Measurements from ENCODE around the gene PLP2. TPM values are rescaled to one million over a fixed set of nuclear protein-coding genes. Genes with fewer than 3 reads are reported as not detected.

Gene PLP2
- total and polyA plus RNA-seq, 2 of the 4 experiments (the other 2 are of a cell fraction) = 22.6 to 156 TPM

- no peak overlapping the region for H2AFZ ChIP-seq (replicated peaks; ENCODE audit: low read length, poor library complexity)
- no peaks in the 10 kb centered on the region for H4K20me1 ChIP-seq (ENCODE audit: insufficient read depth, low read length)
- peaks cover 25% of the 10 kb centered on the region for H3K36me3 ChIP-seq (ENCODE audit: control insufficient read depth, insufficient read depth, low read length)
- H3K23ac ChIP-seq (ENCODE audit: low read depth, low read length) = no peak overlapping the region
- no peaks in the 10 kb centered on the region for H3K4me1 ChIP-seq (ENCODE audit: control insufficient read depth, insufficient read depth, low read length)
- DNase-seq (no peak), ATAC-seq (ENCODE audit: low read depth) (no peak)
- H4K5ac ChIP-seq (ENCODE audit: low read depth, low read length) = no peak overlapping the region
- H3K9me3 ChIP-seq (ENCODE audit: control insufficient read depth, insufficient read depth, low read length) = no peaks in the 10 kb centered on the region; the same call in 1 of the 2 replicates
- no peak for TF ChIP-seq FOS (IDR thresholded peaks at IDR 0.05; ENCODE audit: low read depth, low read length)
- TF ChIP-seq MAZ (IDR thresholded peaks at IDR 0.05; ENCODE audit: borderline replicate concordance, low read depth, low read length) = no peak
- TF ChIP-seq USF2 (IDR thresholded peaks at IDR 0.05; ENCODE audit: low read depth, low read length) = no peak
- TF ChIP-seq POLR2A (IDR thresholded peaks at IDR 0.05; ENCODE audit: low read depth, low read length) = no peak
- no peak for TF ChIP-seq ELK1 (IDR thresholded peaks at IDR 0.05; ENCODE audit: borderline replicate concordance, low read depth, low read length)
- no peak for TF ChIP-seq RCOR1 (IDR thresholded peaks at IDR 0.05; ENCODE audit: insufficient replicate concordance, low read length)
- TF ChIP-seq CTCF (conservative IDR thresholded peaks at IDR 0.05; ENCODE audit: low read depth, low read length) = no peak
- TF ChIP-seq MXI1 (IDR thresholded peaks at IDR 0.05; ENCODE audit: borderline replicate concordance, low read depth, low read length) = no peak
- TF ChIP-seq MAFK (IDR thresholded peaks at IDR 0.05; ENCODE audit: low read depth, low read length) = no peak
- no peak for TF ChIP-seq RAD21 (IDR thresholded peaks at IDR 0.05; ENCODE audit: low read length)
- no peak for TF ChIP-seq CEBPB (IDR thresholded peaks at IDR 0.05; ENCODE audit: low read depth, low read length)
- no peak for TF ChIP-seq NFE2L2 (IDR thresholded peaks at IDR 0.05; ENCODE audit: low read depth, low read length)
- no peak for TF ChIP-seq SMC3 (IDR thresholded peaks at IDR 0.05; ENCODE audit: low read depth, low read length)
- no peak for TF ChIP-seq RFX5 (IDR thresholded peaks at IDR 0.05; ENCODE audit: low read depth, low read length)
- TF ChIP-seq BHLHE40 (IDR thresholded peaks at IDR 0.05; ENCODE audit: low read depth, low read length) = no peak
- H3K79me1 ChIP-seq (ENCODE audit: low read depth in 1 of 2, low read length in 2 of 2) = peaks cover under 1 to 12% of the 10 kb centered on the region in 2 experiments; a peak in 2 of 4 replicates
- H2AK9ac ChIP-seq (replicated peaks; ENCODE audit: low read depth, low read length, poor library complexity) = peak overlapping the region; percentile 72
- no peak overlapping the region for H2BK20ac ChIP-seq (ENCODE audit: low read depth, low read length)
- no TSS peak for BruUV-seq (replicated peaks)
- in situ Hi-C loops (cut with MboI; ENCODE audit: low sequenced_read_pairs) = no loop called here
- 80% methylated on average over 1 of the region's 2 CpGs; no CpG with 5 or more reads in 1 of the 2 experiments for WGBS, 2 experiments (ENCODE audit: extremely low coverage in 2 of 2, insufficient read length in 1 of 2)
- no peak overlapping the region for H3K14ac ChIP-seq (replicated peaks; ENCODE audit: low read depth, low read length)
- CTCF ChIA-PET = no interaction called here
- H3K4me2 ChIP-seq (ENCODE audit: low read depth, low read length) = no peak overlapping the region
- no peak overlapping the region for H2AK5ac ChIP-seq (ENCODE audit: low read depth, low read length)
- no peaks in the 10 kb centered on the region for H3K9me1 ChIP-seq (ENCODE audit: insufficient read depth, low read length)
- POLR2A ChIA-PET (ENCODE audit: unreplicated experiment) = no interaction called here
- intact Hi-C loops (cut with micrococcal nuclease) = no loop called here
- H3K4ac ChIP-seq (ENCODE audit: low read depth, low read length) = no peak overlapping the region
- no peak overlapping the region for H2BK120ac ChIP-seq (ENCODE audit: low read depth, low read length)
- H3K18ac ChIP-seq (ENCODE audit: low read depth, low read length) = no peak overlapping the region
- no peak overlapping the region for H2BK5ac ChIP-seq (ENCODE audit: low read depth, low read length, poor library complexity, severe bottlenecking)
- no peak overlapping the region for H4K8ac ChIP-seq (ENCODE audit: low read depth in 2 of 2, low read length in 2 of 2)
- no peak overlapping the region for H3K9ac ChIP-seq (ENCODE audit: low read depth, low read length)
- H3K27me3 ChIP-seq (ENCODE audit: control insufficient read depth, insufficient read depth, low read length) = no peaks in the 10 kb centered on the region
- H3K4me3 ChIP-seq (ENCODE audit: insufficient read depth, low read depth, low read length) = no peak overlapping the region
- H3K27ac ChIP-seq (ENCODE audit: insufficient read depth, low read length) = no peak overlapping the region
- no peak overlapping the region for H3K56ac ChIP-seq (ENCODE audit: extremely low read depth, insufficient read depth, low read length)
- dilution Hi-C loops (cut with HindIII; ENCODE audit: low sequenced_read_pairs, unreplicated experiment) = no loop called here
- no peak overlapping the region for H2BK15ac ChIP-seq (ENCODE audit: low read depth, low read length)
- no peak overlapping the region for H4K91ac ChIP-seq (ENCODE audit: insufficient read depth, low read depth, low read length)
Measured at GRCh38 chrX:49179358-49179757, 7.7 kb downstream of the PLP2 start.

Measured in IMR-90 (cell line).